HG02623 (cell line): ENCODE measurements around the gene CUEDC1.
"Not testable (repeated sequence)": the region's sequence is repeated elsewhere in the genome, so short reads cannot be mapped to it uniquely, and the experiment has no call there.

Experiments
- ATAC-seq: cut with Tn5 transposase; IDR thresholded peaks from one replicate; pipeline ENCODE4 v1.9.1; 2021; ENCODE audit warnings: moderate library complexity; ENCODE audit not compliant: unreplicated experiment

The CUEDC1 gene

DNA sequence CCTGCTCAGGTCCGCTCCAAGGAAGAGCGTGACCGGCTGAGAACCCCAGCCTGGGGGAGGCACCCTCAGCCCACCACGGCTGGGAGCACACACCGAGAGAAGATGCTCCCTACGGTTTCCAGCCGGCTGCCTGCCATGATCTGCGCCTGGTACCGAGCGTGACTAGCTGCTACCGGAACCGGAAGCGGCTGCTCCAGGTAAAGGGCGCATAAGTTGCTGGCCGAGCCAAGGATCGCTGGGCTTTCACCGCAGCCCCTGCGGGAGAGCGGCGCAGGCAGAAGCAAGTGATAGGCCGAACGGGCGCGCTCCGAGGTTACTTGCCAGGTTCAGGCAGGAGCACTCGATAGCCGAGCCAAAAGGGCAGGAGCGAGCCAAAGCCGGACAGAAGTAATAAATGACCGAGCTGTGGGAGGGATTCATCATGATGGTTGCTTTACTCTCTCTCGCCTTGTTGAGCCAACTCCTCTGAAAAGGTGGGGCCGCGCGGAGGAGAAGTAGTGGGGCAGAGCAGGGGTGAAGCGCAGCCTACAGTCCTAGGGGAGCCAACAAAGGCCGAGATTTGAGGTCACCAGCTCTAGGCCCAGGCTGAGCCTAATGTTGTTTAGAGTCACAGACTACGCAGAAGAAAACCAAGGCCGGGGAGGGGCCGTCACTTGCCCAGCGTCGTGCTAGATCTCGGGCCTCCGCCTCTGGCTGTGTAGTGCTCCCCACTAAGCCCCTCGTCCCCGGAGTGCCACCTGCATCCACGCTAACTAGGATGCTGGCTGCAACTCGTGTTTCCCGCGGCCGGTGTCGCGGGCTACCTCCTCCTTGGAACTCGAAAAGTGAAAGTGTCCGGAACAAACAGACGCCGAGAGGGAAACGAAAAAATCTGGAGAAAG, 105.1 kb downstream of the CUEDC1 start, which contains the start of gene MRPS23:
MRPS23 (minus strand) TSS at position 171 of the 881 bp plus-strand sequence; CDS start at position 137, 34 bp downstream.
- peak; percentile 88 for ATAC-seq

DNA sequence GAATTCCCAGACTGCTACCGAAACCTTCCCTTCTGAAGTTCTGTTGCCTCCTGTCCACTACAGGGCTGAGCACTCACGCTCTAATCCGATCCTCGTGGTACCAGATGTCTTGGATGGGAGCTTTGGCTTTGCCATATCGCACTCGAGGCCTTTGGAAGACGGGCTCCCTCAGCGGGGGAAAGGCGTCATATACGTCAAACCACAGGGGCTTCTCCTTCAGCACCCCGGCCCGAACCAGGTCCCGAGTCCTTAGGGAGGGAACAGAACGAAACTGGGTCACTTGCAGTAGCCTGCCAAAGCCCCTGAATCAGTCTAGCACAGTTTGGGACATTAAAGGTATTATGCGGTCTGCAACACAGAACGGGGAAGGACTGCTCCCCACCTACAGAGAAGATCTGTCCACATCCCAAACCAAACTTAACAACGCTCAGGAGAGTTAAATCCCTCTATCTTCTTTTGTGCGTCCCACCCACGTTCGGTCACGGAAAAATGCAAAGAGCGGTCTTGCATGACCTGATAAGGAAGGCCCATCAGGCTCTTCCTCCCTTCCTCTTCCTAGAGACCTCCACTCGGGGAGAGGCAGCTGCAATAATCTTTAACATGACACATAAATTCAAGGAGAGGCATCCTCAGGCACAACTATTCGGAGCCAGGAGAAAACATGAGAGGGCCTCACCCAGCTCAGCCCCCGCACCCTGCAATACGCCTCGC, 105.9 kb downstream of the CUEDC1 start:
- ATAC-seq, result no peak

DNA sequence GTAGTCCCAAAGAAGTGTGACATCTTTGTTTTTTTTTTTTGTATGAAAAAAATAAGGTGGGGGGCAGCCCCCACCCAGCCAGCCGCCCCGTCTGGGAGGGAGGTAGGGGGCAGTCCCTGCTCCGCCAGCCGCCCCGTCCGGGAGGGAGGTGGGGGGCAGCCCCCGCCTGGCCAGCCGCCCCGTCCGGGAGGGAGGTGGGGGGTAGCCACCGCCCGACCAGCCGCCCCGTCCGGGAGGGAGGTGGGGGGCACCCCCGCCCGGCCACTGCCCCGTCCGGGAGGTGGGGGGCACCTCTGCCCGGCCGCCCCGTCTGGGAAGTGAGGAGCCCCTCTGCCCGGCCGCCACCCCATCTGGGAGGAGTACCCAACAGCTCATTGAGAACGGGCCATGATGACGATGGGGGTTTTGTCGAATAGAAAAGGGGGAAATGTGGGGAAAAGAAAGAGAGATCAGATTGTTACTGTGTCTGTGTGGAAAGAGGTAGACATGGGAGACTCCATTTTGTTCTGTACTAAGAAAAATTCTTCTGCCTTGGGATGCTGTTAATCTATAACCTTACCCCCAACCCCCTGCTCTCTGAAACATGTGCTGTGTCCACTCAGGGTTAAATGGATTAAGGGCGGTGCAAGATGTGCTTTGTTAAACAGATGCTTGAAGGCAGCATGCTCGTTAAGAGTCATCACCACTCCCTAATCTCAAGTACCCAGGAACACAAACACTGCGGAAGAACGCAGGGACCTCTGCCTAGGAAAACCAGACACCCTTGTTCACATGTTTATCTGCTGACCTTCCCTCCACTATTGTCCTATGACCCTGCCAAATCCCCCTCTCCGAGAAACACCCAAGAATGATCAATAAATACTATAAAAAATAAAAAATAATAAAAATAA, 108.9 kb downstream of the CUEDC1 start:
- not testable (repeated sequence) for ATAC-seq

DNA sequence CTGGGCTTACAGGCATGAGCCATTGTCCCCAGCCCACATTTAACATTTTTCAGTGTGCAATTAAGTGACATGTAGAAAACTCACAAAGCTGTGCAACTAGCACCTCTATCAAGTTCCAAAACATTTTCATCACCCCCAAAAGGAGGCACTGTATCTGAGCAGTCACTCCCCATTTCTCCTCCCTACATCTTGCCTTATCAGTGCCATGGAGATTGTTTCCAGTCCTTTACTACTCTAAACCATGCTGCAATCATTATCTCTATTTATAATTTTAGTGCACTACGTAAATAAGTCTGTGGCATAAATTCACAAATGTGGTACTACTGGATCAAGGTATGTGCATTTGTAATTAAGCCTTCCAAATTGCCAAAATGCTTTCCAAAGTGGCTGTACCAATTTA, 112.9 kb downstream of the CUEDC1 start:
- ATAC-seq, result no peak

DNA sequence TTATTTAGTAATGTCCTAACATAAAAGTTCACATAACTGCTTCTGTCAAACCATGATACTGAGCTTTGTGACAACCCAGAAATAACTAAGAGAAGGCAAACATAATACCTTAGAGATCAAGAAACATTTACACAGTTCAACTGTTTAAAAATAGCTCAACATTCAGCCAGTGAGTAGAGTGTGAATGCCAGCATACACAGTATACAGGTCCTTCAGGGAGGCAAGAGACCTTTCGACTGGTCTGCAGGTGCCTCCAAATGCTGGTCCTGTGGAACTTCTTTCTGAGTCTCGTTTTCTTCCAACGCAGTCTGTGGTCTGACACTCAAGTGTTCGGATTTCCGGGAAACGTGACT, 115.7 kb downstream of the CUEDC1 start:
- ATAC-seq, result no peak

DNA sequence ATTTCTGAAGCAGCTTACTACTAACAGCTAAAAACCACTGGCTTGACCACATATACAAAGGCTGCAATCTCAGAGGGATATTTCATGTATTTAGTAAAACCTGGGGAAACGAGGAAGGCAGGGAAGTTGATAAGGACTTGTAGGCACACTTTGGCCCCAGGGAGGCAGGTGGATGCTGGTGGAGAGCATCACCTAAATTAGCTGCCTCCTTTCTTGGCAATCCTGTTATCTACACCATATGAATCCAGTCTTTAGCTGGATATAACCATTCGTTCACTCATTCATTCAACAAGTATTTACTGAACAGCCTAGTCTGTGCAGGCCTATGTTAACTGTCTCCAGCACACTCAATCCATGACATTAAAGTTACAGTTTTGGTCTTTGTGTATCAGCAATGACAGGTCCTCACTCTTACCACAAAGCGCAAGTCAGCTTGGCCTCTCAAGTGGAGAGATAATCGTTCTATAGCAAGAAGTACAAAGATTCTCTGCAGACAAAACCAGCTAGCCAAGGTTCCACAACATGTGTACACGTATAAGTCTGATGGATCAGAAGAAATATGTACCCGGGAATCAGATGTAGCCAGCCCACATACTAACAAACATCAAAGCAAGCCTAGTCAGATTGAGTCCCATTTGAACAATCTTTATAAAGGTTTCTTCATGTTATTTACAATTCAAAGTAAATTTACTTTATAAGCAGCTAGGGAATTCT, 116.2 kb downstream of the CUEDC1 start:
- ATAC-seq, result no peak

DNA sequence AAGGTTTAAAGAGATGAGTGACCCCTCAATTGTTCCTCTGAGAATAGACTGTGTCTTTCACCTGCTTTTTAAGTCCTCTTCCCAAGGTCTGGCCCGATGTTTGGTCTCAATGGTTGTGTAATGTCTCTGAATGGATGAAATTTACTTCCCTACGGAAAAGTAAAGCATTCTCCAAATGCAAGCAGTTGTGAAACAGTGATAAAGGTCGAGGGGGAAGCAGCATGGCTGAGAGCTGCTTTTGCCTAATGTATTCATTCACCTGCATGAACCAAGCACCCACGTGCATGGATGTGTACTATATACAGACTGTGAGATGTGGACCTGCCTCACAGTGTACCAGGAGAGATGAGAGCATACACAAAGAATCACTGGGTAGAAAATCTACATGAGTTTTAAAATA, 116.8 kb downstream of the CUEDC1 start:
- ATAC-seq, result no peak

DNA sequence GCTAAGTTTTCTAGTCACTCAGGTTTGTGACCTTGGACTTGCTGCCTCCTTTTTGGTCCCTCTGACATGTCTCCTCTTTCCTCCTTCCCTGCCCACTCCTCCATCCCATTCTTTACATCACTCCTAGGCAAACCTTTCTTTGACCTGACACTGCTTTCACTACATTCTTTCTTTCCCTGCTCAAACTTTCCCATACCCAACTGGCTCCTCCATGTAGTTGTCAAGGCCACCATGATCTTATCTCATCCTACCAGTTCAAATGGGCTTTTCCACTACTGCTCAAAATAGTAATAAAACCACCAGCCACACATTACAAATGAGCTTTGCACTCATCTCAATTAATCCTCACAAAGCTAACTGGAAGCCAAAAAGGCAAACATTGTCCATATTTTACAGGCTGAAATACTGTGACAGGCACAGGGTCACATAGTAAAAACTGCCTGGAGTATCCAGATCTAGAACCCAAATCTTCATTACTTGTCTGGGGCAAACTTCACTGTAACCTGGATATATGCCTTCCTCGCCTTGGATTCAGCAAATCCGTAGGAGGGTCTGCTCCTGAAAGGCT, 119.8 kb downstream of the CUEDC1 start:
- no peak for ATAC-seq

DNA sequence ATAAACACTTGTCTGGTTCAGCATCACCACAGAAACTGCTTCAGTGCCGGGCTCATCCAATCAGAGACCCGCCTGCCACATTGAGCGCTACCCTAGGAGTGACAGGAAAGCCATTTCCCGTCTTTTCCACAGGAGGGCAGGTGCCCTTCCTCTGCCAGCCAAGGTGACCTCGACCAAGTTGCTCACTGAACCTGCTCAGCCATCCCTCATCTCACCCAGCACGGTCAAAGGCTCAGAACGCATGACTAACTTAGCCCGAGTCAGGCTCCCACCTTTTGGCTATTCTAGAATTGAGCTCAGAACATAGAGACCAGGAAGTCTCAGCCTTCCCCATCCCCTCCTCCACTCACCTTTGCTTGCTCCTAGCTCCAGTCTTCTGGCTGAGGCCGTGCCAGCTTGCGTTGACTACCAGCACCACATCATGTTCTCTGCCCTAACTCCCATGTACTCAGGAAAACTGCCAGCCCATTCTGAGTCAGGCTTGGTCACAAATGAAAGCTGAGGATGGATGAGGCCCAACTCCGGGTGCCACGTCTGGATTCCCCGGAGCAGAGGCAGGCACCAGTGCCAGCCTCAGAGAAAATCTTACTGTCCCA, 121.0 kb downstream of the CUEDC1 start:
- ATAC-seq, result no peak

DNA sequence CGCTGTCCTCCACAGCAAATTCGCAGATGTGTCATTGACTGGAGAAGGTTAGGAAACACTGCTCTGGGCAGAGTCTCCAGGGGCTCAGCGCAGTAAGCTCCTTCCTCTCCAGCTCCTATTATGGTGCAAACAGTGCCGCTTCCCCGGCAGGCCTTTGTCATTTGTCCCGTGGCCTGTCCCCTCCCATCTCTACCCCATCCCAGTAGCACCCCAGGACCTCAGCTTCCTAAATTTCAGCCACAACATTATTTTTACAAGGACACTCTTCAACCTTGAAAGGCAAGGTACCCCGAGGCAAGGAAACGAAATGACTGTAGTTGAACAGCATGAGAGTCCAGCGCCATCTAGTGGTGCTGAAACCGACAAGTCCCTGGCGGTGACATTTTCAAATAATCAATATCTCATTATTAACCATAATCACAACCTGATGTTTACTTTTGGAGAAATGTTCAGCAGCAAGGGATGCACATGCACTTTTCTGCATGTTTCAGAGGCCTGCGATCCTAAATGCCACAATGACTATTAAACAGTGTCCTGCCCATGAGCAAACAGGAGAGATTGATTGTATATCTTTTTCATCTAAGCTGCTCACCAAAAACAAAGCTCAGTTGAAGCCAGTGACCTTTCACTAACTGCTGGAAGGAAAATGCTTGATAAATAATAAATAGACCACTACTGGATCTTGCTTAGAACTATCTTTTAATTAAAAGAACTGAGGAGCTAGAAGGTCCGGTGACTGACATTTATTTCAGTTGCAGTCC, 121.9 kb downstream of the CUEDC1 start:
- no peak for ATAC-seq

DNA sequence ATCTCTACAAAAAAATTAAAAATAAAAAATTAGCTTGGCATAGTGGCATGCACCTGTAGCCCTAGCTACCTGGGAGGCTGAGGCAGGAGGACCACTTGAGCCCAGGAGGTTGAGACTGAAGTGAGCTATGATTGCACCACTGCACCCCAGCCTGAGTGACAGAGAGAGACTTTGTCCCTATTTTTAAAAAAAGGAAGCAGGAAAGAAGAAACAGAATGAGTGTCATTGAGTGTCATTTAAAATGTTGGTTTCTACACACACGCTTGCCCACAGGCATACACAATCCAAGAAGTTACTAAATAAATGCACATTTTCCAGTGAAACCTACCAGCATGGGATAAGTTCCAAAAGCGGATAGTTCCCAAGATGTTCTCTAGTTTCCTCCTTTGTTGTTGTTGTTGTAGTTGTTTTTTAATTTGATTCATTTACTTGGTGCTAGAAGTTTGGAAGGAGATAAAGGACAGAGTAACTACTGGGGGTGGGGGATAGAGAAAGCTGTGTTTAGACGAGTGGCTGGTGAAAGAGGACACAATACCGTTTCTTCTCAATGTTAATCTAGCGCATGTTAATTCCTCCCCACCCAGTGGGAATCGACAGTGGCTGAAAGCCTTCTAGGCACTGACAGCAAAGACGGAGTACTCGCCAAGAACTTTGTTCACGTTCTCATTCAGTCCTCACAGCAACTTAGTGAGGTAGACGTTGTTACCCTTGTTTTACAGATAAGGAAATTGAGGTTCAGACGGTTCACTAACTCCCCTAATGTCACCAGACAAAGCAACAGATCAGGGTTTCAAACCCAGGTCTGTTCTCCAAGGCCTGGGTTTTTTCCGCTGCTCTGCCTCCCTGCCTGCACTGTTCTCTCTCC, 122.7 kb downstream of the CUEDC1 start:
- no peak for ATAC-seq

DNA sequence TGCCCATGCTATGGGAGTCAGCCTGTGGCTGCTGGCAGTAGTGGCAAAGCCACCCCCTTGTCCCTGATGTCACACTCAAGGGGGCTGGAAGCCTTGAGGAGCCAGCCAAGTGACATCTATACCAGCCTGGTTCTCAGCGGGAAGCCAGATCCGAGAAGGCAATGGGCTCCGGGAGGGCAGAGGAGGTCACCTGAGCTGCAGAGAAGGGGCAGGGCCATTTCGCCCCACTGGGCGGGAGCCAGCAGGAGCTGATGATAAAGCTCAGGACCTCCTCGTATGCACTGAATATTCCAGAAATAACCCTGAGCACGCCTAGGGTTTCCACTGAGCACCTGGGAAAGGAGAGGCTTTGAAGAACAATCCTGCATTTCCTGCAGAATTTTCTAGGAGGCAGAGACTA, 124.3 kb downstream of the CUEDC1 start:
- ATAC-seq, result no peak

DNA sequence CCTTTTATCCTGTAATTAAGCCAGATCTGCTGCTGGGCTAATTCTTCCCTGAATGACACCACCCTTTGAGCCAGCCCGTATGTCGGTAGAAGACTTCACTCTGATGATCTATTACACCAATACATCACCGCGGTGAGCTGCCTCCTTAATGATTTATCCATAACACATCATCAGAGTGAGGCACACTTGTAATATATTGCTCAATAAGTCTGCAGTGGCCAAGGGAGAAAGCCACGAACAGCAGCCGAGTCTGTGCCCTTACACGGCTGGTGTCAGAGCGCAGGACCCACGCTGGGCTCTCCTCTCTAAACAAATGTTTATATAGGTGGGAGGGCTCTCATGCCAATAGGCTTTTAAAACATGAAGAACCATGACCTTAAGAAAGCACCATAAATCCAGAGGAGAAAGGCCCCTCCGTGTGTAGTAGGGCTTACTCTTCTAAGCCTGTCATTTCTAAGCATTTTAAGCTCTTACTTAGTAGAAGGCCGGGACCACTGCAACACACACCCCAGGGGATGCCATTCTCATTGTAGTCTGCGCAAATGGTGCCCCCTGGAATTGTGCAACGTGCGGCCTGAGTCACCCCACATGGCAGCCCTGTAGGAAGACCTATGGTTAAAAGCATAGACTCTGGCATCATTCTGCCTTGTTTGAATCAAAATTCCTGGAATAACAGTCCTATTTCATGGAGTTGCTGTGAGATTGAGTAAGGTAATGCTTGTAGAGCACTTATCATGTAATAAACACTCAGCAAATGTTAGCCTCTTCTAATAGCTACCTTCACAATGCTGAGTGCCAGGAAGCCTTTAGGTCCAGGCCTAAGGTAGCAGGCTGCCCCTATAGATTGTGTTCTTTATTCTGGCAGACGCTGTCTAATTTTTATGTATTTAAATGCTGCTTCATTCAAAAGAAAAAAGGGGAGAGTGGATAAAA, 131.5 kb downstream of the CUEDC1 start:
- ATAC-seq, result no peak

DNA sequence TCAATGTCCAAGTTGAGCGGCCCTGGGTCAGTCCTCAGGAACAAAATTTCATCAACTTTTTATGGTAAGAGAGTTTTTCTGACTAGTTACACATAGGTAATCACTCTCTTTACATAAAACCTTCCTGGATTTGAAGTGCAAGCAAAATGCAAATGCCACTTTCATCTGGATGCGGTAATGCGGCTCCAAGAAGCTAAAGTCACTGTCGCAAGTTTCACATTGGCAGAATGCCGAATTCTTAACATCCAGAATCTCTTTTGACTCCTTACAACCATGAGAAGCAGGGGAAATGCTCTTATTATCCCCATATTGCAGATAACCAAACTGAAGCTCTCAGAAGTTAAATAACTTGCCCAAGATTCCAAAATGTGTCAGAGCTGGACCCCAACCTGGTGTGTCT, 135.3 kb downstream of the CUEDC1 start:
- no peak for ATAC-seq

DNA sequence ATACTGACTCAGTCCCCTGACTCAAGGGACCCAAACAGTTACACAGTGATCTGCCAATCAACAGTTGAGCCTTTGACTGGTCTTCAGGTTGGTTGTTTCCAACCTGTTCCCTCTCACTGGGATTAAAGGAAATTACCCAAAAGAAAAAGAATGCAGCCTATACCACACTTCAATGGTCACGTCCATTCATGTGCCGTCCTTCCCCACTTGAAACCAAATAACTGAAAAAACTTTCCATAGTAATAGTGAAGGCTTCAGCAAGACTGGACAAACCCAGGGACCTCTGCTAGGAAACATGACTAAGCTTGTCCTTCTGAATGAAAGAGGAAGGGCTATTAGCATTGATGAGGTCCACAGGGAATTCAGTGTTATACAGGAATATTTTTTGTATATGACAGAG, 135.9 kb downstream of the CUEDC1 start:
- no peak for ATAC-seq

DNA sequence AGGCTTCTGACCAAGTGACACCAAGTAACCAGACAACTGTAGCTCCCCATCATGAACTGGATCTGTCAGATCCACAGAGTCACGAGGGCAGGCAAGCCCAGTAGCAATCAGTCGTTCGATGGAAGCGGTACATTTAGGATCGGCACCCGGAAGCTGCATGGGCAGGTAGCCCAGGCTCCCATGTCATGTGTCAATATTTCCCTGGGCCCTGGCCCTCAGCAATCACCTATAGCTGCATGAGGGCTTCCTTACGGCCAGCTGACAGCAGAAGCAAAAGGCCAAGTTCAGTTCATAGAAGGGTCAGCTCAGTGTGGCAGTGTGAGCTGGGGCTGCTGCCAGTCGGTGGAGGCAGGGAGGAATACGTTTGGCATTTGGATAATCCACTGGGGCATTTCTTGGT, 137.1 kb downstream of the CUEDC1 start:
- ATAC-seq, result no peak

DNA sequence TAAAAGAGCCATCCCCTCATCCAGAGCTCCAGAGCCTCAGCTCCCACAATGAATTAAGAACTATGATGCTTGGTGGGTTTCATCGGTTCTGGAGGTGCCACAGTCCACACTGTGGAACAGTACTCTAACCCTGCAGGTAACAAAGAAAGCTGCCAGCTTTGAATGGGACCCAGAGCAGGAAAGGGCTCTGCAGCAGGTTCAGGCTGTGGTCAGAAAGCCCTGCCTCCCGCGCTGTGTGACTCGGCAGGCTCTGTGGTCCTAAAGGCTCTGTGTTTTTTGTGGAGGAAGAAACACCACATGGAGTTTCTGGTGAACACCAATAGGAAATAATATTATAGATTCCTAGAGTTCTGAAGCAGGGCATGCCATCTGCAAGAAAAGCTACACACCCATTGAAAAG, 137.9 kb downstream of the CUEDC1 start:
- ATAC-seq, result no peak
